ENCODE data around the gene MCU. TPM values are rescaled to one million over a fixed set of nuclear protein-coding genes. Genes with fewer than 3 reads are reported as not detected.
A peak's percentile ranks its signal among the peaks of the same experiment; 100 is the strongest.

The MCU gene
- total and polyA plus RNA-seq, 2 of the 8 experiments (the other 6 are each of a cell fraction or from before 2014, with no cell fraction given): 51.6 to 62.2 TPM

DNA sequence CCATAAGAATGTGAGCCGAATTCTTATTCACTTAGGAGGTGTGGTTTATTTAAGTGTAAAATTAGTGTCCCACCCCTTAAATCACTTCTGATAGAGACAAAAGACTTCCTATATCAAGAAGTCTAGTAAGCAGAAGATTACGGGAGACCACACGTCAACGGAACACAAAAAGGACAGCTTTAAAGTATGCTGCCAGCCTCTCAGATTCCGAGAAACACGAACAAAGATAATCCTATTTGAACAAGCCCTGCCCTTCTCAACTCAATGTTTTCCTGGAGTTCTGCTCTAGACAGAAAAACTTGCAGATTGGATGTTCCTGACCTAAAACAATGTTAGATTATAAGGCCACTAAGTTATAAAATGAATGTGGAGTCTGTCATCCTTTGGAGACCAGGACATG lies 4.9 kb upstream of the MCU start:
- Histone ChIP-seq H4K5ac (ENCODE audit: insufficient read length, low read depth, low read length) (no peak overlapping the region), H3K4me3 (ENCODE audit: extremely low read depth in 1 of 4, insufficient read depth in 2 of 4, low read depth in 3 of 4, low read length in 4 of 4) (no peak overlapping the region), H3K56ac (replicated peaks; ENCODE audit: insufficient read length, low read depth, low read length) (no peak overlapping the region), H2BK12ac (ENCODE audit: low read depth, low read length) (no peak overlapping the region), H3K9ac (replicated peaks in 1 of 4; ENCODE audit: extremely low read depth in 1 of 4, low read depth in 3 of 4, low read length in 3 of 4) (no peak overlapping the region), H3K23me2 (ENCODE audit: low read depth, low read length) (no peaks in the 10 kb centered on the region), H3K18ac (ENCODE audit: extremely low read depth, low read length) (no peak overlapping the region), H3K36me3 (ENCODE audit: control insufficient read depth in 2 of 4, insufficient read depth in 4 of 4, low read length in 3 of 4) (no peaks in the 10 kb centered on the region), H2BK120ac (replicated peaks; ENCODE audit: low read depth, low read length) (no peak overlapping the region), H4K91ac (replicated peaks; ENCODE audit: insufficient read length, low read length) (no peak overlapping the region), H3K4me2 (ENCODE audit: insufficient read depth in 1 of 2, low read depth in 2 of 2, low read length in 2 of 2) (no peak overlapping the region), H3K79me2 (ENCODE audit: control insufficient read depth in 1 of 2, insufficient read depth in 2 of 2, low read length in 2 of 2) (no peaks in the 10 kb centered on the region), H4K20me1 (replicated peaks in 1 of 2; ENCODE audit: control insufficient read depth in 1 of 2, insufficient read depth in 2 of 2, low read length in 2 of 2) (no peaks in the 10 kb centered on the region), H3K23ac (ENCODE audit: insufficient read length) (no peak overlapping the region), H2AFZ (ENCODE audit: low read length) (peak overlapping the region; percentile 9; the same call in 1 of the 2 replicates), H2AK5ac (ENCODE audit: low read depth, low read length) (no peak overlapping the region), H3K14ac (ENCODE audit: insufficient read length) (no peak overlapping the region), H3K4me1 (replicated peaks in 1 of 4; ENCODE audit: control insufficient read depth in 3 of 4, insufficient read depth in 4 of 4, low read length in 3 of 4) (no peaks in the 10 kb centered on the region; a peak in 1 of 7 replicates), H2BK15ac (ENCODE audit: low read length) (no peak overlapping the region), H3K9me3 (ENCODE audit: insufficient read depth in 2 of 2, low read depth in 1 of 2, low read length in 1 of 2) (no peaks in the 10 kb centered on the region), H3K4ac (replicated peaks; ENCODE audit: insufficient read length, low read depth, low read length) (no peak overlapping the region), H3K79me1 (ENCODE audit: low read depth, low read length) (no peaks in the 10 kb centered on the region), H3K27me3 (replicated peaks in 1 of 4; ENCODE audit: control insufficient read depth in 3 of 4, extremely low read depth in 1 of 4, insufficient read depth in 3 of 4, low read length in 3 of 4) (no peaks in the 10 kb centered on the region), H3K27ac (ENCODE audit: low read depth, low read length) (no peak overlapping the region), H4K8ac (ENCODE audit: extremely low read depth, insufficient read depth, low read length) (no peak overlapping the region), H2BK20ac (ENCODE audit: low read length) (no peak overlapping the region), H2BK5ac (ENCODE audit: low read depth, low read length) (no peak overlapping the region)
- no peak for FAIRE-seq
- WGBS, 2 experiments (ENCODE audit: extremely low coverage in 1 of 2, insufficient coverage in 1 of 2, insufficient read length in 1 of 2, insufficient replicate concordance in 2 of 2, low coverage in 1 of 2, low lambda C conversion rate in 2 of 2, missing lambda C conversion rate in 1 of 2): 86% methylated on average over 6 of the region's 6 CpGs; no CpG with 5 or more reads in 1 of the 2 experiments
- TF ChIP-seq, protein P1, sequence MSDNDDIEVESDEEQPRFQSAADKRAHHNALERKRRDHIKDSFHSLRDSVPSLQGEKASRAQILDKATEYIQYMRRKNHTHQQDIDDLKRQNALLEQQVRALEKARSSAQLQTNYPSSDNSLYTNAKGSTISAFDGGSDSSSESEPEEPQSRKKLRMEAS (IDR thresholded peaks at IDR 0.05): no peak
- no peak for DNase-seq (ENCODE audit: low read depth in 1 of 2, low spot score in 2 of 2)
- POLR2A ChIA-PET (ENCODE audit: partially characterized antibody): interaction anchor here (1.4 kb wide), 1 partner anchor 13 kb away, joined by 3 read pairs; no protein-coding TSS in a partner anchor
- CTCF ChIA-PET (ENCODE audit: partially characterized antibody): interaction anchor here (0.7 kb wide), 1 partner anchor 58 kb away, joined by 3 read pairs; no protein-coding TSS in a partner anchor
